Measurements from ENCODE around the gene AP2M1. TPM values are rescaled to one million over a fixed set of nuclear protein-coding genes. Genes with fewer than 3 reads are reported as not detected.

Gene AP2M1
- polyA plus RNA-seq, 1 of the 3 experiments (the other 2 are of a cell fraction): 759 TPM

- Histone ChIP-seq H3K9ac (no peak overlapping the region), H3K27ac (ENCODE audit: low read depth in 2 of 2, low read length in 1 of 2) (no peak overlapping the region), H3K4me2 (no peak overlapping the region), H3K9me3 (no peaks in the 10 kb centered on the region), H3K79me2 (ENCODE audit: insufficient read depth) (peaks cover 11% of the 10 kb centered on the region; the same call in 1 of the 2 replicates), H3K4me1 (ENCODE audit: control insufficient read depth in 1 of 2, insufficient read depth in 2 of 2, low read depth in 1 of 2, low read length in 1 of 2) (no peaks in the 10 kb centered on the region), H3K9me2 (no peaks in the 10 kb centered on the region), H3K36me3 (replicated peaks in 1 of 2; ENCODE audit: control insufficient read depth in 1 of 2, insufficient read depth in 2 of 2, low read length in 1 of 2) (peaks cover 26 to 60% of the 10 kb centered on the region in 2 experiments), H2AFZ (ENCODE audit: low read depth) (no peak overlapping the region), H3K27me3 (ENCODE audit: insufficient read depth) (no peaks in the 10 kb centered on the region), H4K20me1 (ENCODE audit: insufficient read depth) (0 out of 2 replicates have a peak, but pooled peaks cover 8% of the 10 kb centered on the region), H3K4me3 (ENCODE audit: low read depth in 2 of 2, low read length in 1 of 2) (no peak overlapping the region), H3F3A (replicated peaks; ENCODE audit: insufficient read depth) (no peaks in the 10 kb centered on the region)
- no peak for TF ChIP-seq RAD21 (IDR thresholded peaks at IDR 0.05; ENCODE audit: low read length)
- TF ChIP-seq TAF1 (IDR thresholded peaks at IDR 0.05; ENCODE audit: borderline replicate concordance, low read depth, low read length): no peak
- no peak for TF ChIP-seq SIN3A (IDR thresholded peaks at IDR 0.05; ENCODE audit: borderline replicate concordance, low read depth, low read length)
- TF ChIP-seq RXRA (IDR thresholded peaks at IDR 0.05; ENCODE audit: borderline replicate concordance, low read depth): no peak
- TF ChIP-seq, protein P1, sequence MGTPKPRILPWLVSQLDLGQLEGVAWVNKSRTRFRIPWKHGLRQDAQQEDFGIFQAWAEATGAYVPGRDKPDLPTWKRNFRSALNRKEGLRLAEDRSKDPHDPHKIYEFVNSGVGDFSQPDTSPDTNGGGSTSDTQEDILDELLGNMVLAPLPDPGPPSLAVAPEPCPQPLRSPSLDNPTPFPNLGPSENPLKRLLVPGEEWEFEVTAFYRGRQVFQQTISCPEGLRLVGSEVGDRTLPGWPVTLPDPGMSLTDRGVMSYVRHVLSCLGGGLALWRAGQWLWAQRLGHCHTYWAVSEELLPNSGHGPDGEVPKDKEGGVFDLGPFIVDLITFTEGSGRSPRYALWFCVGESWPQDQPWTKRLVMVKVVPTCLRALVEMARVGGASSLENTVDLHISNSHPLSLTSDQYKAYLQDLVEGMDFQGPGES (IDR thresholded peaks at IDR 0.05; ENCODE audit: low read depth, low read length): no peak
- TF ChIP-seq, protein P2, sequence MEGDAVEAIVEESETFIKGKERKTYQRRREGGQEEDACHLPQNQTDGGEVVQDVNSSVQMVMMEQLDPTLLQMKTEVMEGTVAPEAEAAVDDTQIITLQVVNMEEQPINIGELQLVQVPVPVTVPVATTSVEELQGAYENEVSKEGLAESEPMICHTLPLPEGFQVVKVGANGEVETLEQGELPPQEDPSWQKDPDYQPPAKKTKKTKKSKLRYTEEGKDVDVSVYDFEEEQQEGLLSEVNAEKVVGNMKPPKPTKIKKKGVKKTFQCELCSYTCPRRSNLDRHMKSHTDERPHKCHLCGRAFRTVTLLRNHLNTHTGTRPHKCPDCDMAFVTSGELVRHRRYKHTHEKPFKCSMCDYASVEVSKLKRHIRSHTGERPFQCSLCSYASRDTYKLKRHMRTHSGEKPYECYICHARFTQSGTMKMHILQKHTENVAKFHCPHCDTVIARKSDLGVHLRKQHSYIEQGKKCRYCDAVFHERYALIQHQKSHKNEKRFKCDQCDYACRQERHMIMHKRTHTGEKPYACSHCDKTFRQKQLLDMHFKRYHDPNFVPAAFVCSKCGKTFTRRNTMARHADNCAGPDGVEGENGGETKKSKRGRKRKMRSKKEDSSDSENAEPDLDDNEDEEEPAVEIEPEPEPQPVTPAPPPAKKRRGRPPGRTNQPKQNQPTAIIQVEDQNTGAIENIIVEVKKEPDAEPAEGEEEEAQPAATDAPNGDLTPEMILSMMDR (IDR thresholded peaks at IDR 0.05): no peak
- TF ChIP-seq USF2 (IDR thresholded peaks at IDR 0.05; ENCODE audit: borderline replicate concordance, low read depth, low read length): no peak
- no peak for TF ChIP-seq POLR2AphosphoS5 (IDR thresholded peaks at IDR 0.05; ENCODE audit: low read depth, low read length)
- no peak for TF ChIP-seq NRF1 (IDR thresholded peaks at IDR 0.05; ENCODE audit: low read depth, low read length)
- no peak for TF ChIP-seq TEAD4 (IDR thresholded peaks at IDR 0.05; ENCODE audit: borderline replicate concordance, insufficient read depth)
- no peak for TF ChIP-seq RFX5 (IDR thresholded peaks at IDR 0.05; ENCODE audit: low read length)
- no peak for TF ChIP-seq JUND (IDR thresholded peaks at IDR 0.05)
- no peak for TF ChIP-seq TCF12 (IDR thresholded peaks at IDR 0.05)
- TF ChIP-seq RCOR1 (IDR thresholded peaks at IDR 0.05; ENCODE audit: low read length): no peak
- DNase-seq: no peak
- POLR2A ChIA-PET: no interaction called here
- CTCF ChIA-PET: interaction anchor here (1.3 to 1.4 kb wide), 2 partner anchors 11 to 56 kb away, joined by 4 to 5 read pairs; partner anchors contain the start of gene EEF1AKMT4
- 98% methylated on average over 6 of the region's 9 CpGs for WGBS (ENCODE audit: low lambda C conversion rate)
Observed at GRCh38 chr3:184193991-184194539, 19.4 kb downstream of the AP2M1 start.

- no peaks in the 10 kb centered on the region for H4K20me1 ChIP-seq (ENCODE audit: insufficient read depth)
- 94% methylated on average over 6 of the region's 6 CpGs for WGBS (ENCODE audit: low lambda C conversion rate)
- TF ChIP-seq YY1 (IDR thresholded peaks at IDR 0.05; ENCODE audit: low read depth): no peak
- TF ChIP-seq EZH2phosphoT487 (IDR thresholded peaks at IDR 0.05; ENCODE audit: borderline replicate concordance, low read depth): no peak
- H3K36me3 ChIP-seq (replicated peaks in 1 of 2; ENCODE audit: control insufficient read depth in 1 of 2, insufficient read depth in 2 of 2, low read length in 1 of 2): peaks cover 10 to 36% of the 10 kb centered on the region in 2 experiments
- no peak for DNase-seq
- H3K9ac ChIP-seq: no peak overlapping the region
- H3K79me2 ChIP-seq (ENCODE audit: insufficient read depth): no peaks in the 10 kb centered on the region
- no peak overlapping the region for H2AFZ ChIP-seq (ENCODE audit: low read depth)
- no peaks in the 10 kb centered on the region for H3K9me2 ChIP-seq
- no peak overlapping the region for H3K4me3 ChIP-seq (ENCODE audit: low read depth in 2 of 2, low read length in 1 of 2)
- no peaks in the 10 kb centered on the region for H3K27me3 ChIP-seq (ENCODE audit: insufficient read depth)
- H3K27ac ChIP-seq (ENCODE audit: low read depth in 2 of 2, low read length in 1 of 2): no peak overlapping the region
- H3F3A ChIP-seq (replicated peaks; ENCODE audit: insufficient read depth): no peaks in the 10 kb centered on the region
- no peaks in the 10 kb centered on the region for H3K9me3 ChIP-seq
- ChIA-PET POLR2A (no interaction called here), CTCF (interaction anchor here (0.7 to 3.2 kb wide), 3 partner anchors 31 to 53 kb away, joined by 3 to 15 read pairs (median 6); partner anchors contain the start of gene EEF1AKMT4)
- H3K4me1 ChIP-seq (ENCODE audit: control insufficient read depth in 1 of 2, insufficient read depth in 2 of 2, low read depth in 1 of 2, low read length in 1 of 2): no peaks in the 10 kb centered on the region
- H3K4me2 ChIP-seq: no peak overlapping the region
Observed at GRCh38 chr3:184196536-184196935, 21.9 kb downstream of the AP2M1 start.

Data from SK-N-SH (cell line).